Hepatocyte (in vitro differentiated cells): ENCODE results near the gene WDR75. TPM values are rescaled to one million over a fixed set of nuclear protein-coding genes. Genes with fewer than 3 reads are reported as not detected.

Experiments used
- DNase-seq: peaks from one replicate; pipeline ENCODE4 v3.0.0-alpha.2; 2016; ENCODE audit warnings: low spot score
- H2AFZ ChIP-seq: fragments of 200-600 bp; sonication (generic); 2 replicates; pipeline ENCODE4 v1.6.0; 2016; ENCODE audit warnings: antibody characterized with exemption, mild to moderate bottlenecking
- H3K27ac ChIP-seq: fragments of 200-600 bp; sonication (generic); 2 replicates; pipeline ENCODE4 v1.5.1; 2016; ENCODE audit warnings: mild to moderate bottlenecking
- H3K27me3 ChIP-seq: fragments of 200-600 bp; sonication (generic); 2 replicates; pipeline ENCODE4 v1.6.1; 2016
- H3K36me3 ChIP-seq: fragments of 200-600 bp; sonication (generic); replicated peaks from 2 replicates; pipeline ENCODE4 v1.5.1; 2016; ENCODE audit warnings: low read depth; ENCODE audit not compliant: insufficient read depth
- H3K4me1 ChIP-seq: fragments of 200-600 bp; sonication (generic); 2 replicates; pipeline ENCODE4 v1.5.1; 2016; ENCODE audit warnings: mild to moderate bottlenecking, moderate library complexity; ENCODE audit not compliant: insufficient read depth
- H3K4me2 ChIP-seq: fragments of 200-600 bp; sonication (generic); 2 replicates; pipeline ENCODE4 v1.6.0; 2016
- H3K4me3 ChIP-seq: fragments of 200-600 bp; sonication (generic); 2 replicates; pipeline ENCODE4 v1.5.1; 2016; ENCODE audit warnings: mild to moderate bottlenecking
- H3K79me2 ChIP-seq: fragments of 200-600 bp; sonication (generic); 2 replicates; pipeline ENCODE4 v1.6.0; 2017; ENCODE audit warnings: mild to moderate bottlenecking
- H3K9me2 ChIP-seq: fragments of 200-600 bp; sonication (generic); replicated peaks from 2 replicates; pipeline ENCODE4 v1.6.0; 2017; ENCODE audit warnings: mild to moderate bottlenecking; ENCODE audit not compliant: insufficient read depth
- H3K9me3 ChIP-seq: fragments of 200-600 bp; sonication (generic); 2 replicates; pipeline ENCODE4 v1.5.1; 2016; ENCODE audit warnings: low read depth, mild to moderate bottlenecking
- H4K20me1 ChIP-seq: fragments of 200-600 bp; sonication (generic); 2 replicates; pipeline ENCODE4 v1.6.0; 2016; ENCODE audit warnings: mild to moderate bottlenecking; ENCODE audit not compliant: insufficient read depth, poor library complexity, severe bottlenecking
- EZH2 ChIP-seq: fragments of 200-600 bp; sonication (generic); IDR thresholded peaks from 2 replicates; pipeline ENCODE4 v1.6.1; 2016; ENCODE audit warnings: antibody characterized with exemption, mild to moderate bottlenecking, borderline replicate concordance
- EZH2phosphoT487 ChIP-seq: fragments of 200-600 bp; sonication (generic); IDR thresholded peaks from one replicate; pipeline ENCODE4 v1.6.1; 2018; ENCODE audit warnings: antibody characterized with exemption, mild to moderate bottlenecking, low read depth, moderate library complexity; ENCODE audit not compliant: unreplicated experiment, severe bottlenecking
- WGBS: methylation state at CpG from one replicate; pipeline ENCODE4 v1.1.6; 2016; ENCODE audit warnings: low lambda C conversion rate; ENCODE audit errors: missing lambda C conversion rate; 5-methylcytosine and 5-hydroxymethylcytosine counted together
- polyA plus RNA-seq: library from polyadenylated mRNA; unstranded; fragments of >200 nt; fragmentation: Nextera tagmentation; extraction: Ambion mirVana; gene quantifications from 2 replicates; pipeline ENCODE4 v1.2.1, GENCODE V29; 2016
- total RNA-seq: library from RNA; depleted of rRNA; stranded (reverse); fragments of >200 nt; gene quantifications from 2 replicates; pipeline ENCODE4 v1.2.3, GENCODE V29; 2014
- TF ChIP-seq, protein P1 (sequence below): fragments of 200-600 bp; sonication (generic); IDR thresholded peaks from 2 replicates; pipeline ENCODE4 v1.5.1; 2016; ENCODE audit warnings: antibody characterized with exemption, mild to moderate bottlenecking; ENCODE audit not compliant: poor library complexity

WDR75 gene
- total and polyA plus RNA-seq, 2 experiments from 2014 or later: 21.0 to 45.3 TPM

GRCh38 chr2:189441709-189442074 is 418 bp downstream of the WDR75 start:
- H2AFZ ChIP-seq: peak overlapping the region; percentile 64

GRCh38 chr2:189442468-189442867 is 1.2 kb downstream of the WDR75 start:
- Histone ChIP-seq H3K4me3 (peak overlapping the region; percentile 31), H3K4me1 (no peaks in the 10 kb centered on the region), H3K4me2 (peak overlapping the region; percentile 81), H3K27ac (no peak overlapping the region), H3K79me2 (peaks cover 59% of the 10 kb centered on the region), H3K9me2 (no peaks in the 10 kb centered on the region), H3K36me3 (no peaks in the 10 kb centered on the region), H3K27me3 (no peaks in the 10 kb centered on the region), H3K9me3 (no peaks in the 10 kb centered on the region), H2AFZ (no peak overlapping the region), H4K20me1 (no peaks in the 10 kb centered on the region)
- 94% methylated on average over 10 of the region's 10 CpGs for WGBS
- TF ChIP-seq EZH2phosphoT487 (no peak), EZH2 (no peak)
- TF ChIP-seq, protein P1, sequence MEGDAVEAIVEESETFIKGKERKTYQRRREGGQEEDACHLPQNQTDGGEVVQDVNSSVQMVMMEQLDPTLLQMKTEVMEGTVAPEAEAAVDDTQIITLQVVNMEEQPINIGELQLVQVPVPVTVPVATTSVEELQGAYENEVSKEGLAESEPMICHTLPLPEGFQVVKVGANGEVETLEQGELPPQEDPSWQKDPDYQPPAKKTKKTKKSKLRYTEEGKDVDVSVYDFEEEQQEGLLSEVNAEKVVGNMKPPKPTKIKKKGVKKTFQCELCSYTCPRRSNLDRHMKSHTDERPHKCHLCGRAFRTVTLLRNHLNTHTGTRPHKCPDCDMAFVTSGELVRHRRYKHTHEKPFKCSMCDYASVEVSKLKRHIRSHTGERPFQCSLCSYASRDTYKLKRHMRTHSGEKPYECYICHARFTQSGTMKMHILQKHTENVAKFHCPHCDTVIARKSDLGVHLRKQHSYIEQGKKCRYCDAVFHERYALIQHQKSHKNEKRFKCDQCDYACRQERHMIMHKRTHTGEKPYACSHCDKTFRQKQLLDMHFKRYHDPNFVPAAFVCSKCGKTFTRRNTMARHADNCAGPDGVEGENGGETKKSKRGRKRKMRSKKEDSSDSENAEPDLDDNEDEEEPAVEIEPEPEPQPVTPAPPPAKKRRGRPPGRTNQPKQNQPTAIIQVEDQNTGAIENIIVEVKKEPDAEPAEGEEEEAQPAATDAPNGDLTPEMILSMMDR: no peak
- DNase-seq: no peak

More at GRCh38 chr2:189441709-189442074, 418 bp downstream of the WDR75 start:
- TF ChIP-seq EZH2: no peak
- TF ChIP-seq, protein P1: no peak
- TF ChIP-seq EZH2phosphoT487: no peak
- no peaks in the 10 kb centered on the region for H3K36me3 ChIP-seq
- peak overlapping the region; percentile 81 for H3K4me2 ChIP-seq
- peak overlapping the region; percentile 31 for H3K4me3 ChIP-seq
- peak overlapping the region; percentile 98 for H3K27ac ChIP-seq
- no peaks in the 10 kb centered on the region for H3K9me3 ChIP-seq
- H3K27me3 ChIP-seq: no peaks in the 10 kb centered on the region
- DNase-seq: no peak
- no peaks in the 10 kb centered on the region for H4K20me1 ChIP-seq
- H3K4me1 ChIP-seq: no peaks in the 10 kb centered on the region
- H3K9me2 ChIP-seq: no peaks in the 10 kb centered on the region
- peaks cover 51% of the 10 kb centered on the region for H3K79me2 ChIP-seq
- WGBS: 2% methylated on average over 12 of the region's 12 CpGs

- DNase-seq: no peak
- Histone ChIP-seq H3K27ac (no peak overlapping the region), H2AFZ (no peak overlapping the region), H3K4me3 (no peak overlapping the region), H4K20me1 (no peaks in the 10 kb centered on the region), H3K4me2 (no peak overlapping the region), H3K27me3 (no peaks in the 10 kb centered on the region), H3K36me3 (no peaks in the 10 kb centered on the region), H3K9me3 (no peaks in the 10 kb centered on the region), H3K79me2 (peaks cover 70% of the 10 kb centered on the region), H3K9me2 (no peaks in the 10 kb centered on the region), H3K4me1 (no peaks in the 10 kb centered on the region)
- WGBS: 86% methylated on average over 1 of the region's 1 CpG
- TF ChIP-seq EZH2phosphoT487 (no peak), EZH2 (no peak)
- TF ChIP-seq, protein P1: no peak
These were observed 3.0 kb downstream of the WDR75 start for GRCh38 chr2:189444322-189444721.

DNA sequence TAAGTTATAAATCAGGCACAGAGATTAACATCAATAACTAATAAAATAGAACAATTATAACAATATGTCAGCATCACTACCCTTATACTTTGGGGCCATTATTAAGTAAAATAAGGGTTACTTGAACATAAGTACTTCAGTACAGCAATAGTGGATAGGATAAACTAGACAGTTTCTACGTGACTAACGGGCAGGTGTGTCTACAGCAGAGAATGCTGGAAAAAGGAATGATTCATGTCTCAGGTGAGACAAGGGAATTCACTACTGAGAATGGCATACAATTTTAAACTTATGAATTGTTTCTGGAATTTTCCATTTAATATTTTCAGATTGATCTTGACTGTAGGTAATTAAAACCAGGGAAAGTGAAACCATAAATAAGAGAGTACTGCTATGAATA is 5.5 kb downstream of the WDR75 start:
- no peak overlapping the region for H3K4me3 ChIP-seq
- H3K9me3 ChIP-seq: no peaks in the 10 kb centered on the region
- H2AFZ ChIP-seq: no peak overlapping the region
- H3K4me1 ChIP-seq: no peaks in the 10 kb centered on the region
- no peaks in the 10 kb centered on the region for H3K9me2 ChIP-seq
- H3K27ac ChIP-seq: no peak overlapping the region
- peaks cover 72% of the 10 kb centered on the region for H3K79me2 ChIP-seq
- peaks cover 3% of the 10 kb centered on the region for H3K36me3 ChIP-seq
- H3K27me3 ChIP-seq: no peaks in the 10 kb centered on the region
- H3K4me2 ChIP-seq: no peak overlapping the region
- H4K20me1 ChIP-seq: no peaks in the 10 kb centered on the region
- 92% methylated on average over 2 of the region's 2 CpGs for WGBS
- no peak for DNase-seq
- TF ChIP-seq EZH2phosphoT487: no peak
- TF ChIP-seq EZH2: no peak
- TF ChIP-seq, protein P1: no peak
